Osteoblast (primary cell): ENCODE data around the gene COL16A1. TPM values are rescaled to one million over a fixed set of nuclear protein-coding genes. Genes with fewer than 3 reads are reported as not detected.
A peak's percentile ranks its signal among the peaks of the same experiment; 100 is the strongest.

Source experiments
- DNase-seq: peaks from one replicate; pipeline ENCODE4 v3.0.0; 2011; ENCODE audit warnings: low spot score, mixed read lengths; ENCODE audit not compliant: insufficient read length; ENCODE audit errors: missing footprints
- H2AFZ ChIP-seq: 2 replicates; pipeline ENCODE4 v1.6.0; 2011; ENCODE audit warnings: mild to moderate bottlenecking, low read length
- H3K27ac ChIP-seq: 2 replicates; pipeline ENCODE4 v1.5.1; 2011; ENCODE audit warnings: mild to moderate bottlenecking, low read depth, low read length, moderate library complexity
- H3K27me3 ChIP-seq: 2 replicates; pipeline ENCODE4 v1.6.0; 2012; ENCODE audit warnings: mild to moderate bottlenecking, control low read depth, inconsistent platforms, low read length, moderate library complexity; ENCODE audit not compliant: insufficient read depth
- H3K36me3 ChIP-seq: 2 replicates; pipeline ENCODE4 v1.5.1; 2011; ENCODE audit warnings: mild to moderate bottlenecking, low read length, control low read depth, moderate library complexity; ENCODE audit not compliant: insufficient read depth
- H3K4me1 ChIP-seq: 2 replicates; pipeline ENCODE4 v1.5.1; 2011; ENCODE audit warnings: mild to moderate bottlenecking, low read length, control low read depth, moderate library complexity; ENCODE audit not compliant: insufficient read depth
- H3K4me2 ChIP-seq: 2 replicates; pipeline ENCODE4 v1.6.0; 2011; ENCODE audit warnings: mild to moderate bottlenecking, low read length; ENCODE audit not compliant: insufficient read depth
- H3K4me3 ChIP-seq: fragments of 200-600 bp; sonication (generic); 3 replicates; pipeline ENCODE4 v1.5.1; 2012; ENCODE audit warnings: mild to moderate bottlenecking, low read length, inconsistent platforms; ENCODE audit not compliant: insufficient read depth
- H3K79me2 ChIP-seq: 2 replicates; pipeline ENCODE4 v1.6.0; 2012; ENCODE audit warnings: mild to moderate bottlenecking, low read length, control low read depth, inconsistent platforms; ENCODE audit not compliant: insufficient read depth
- H3K9me3 ChIP-seq: 2 replicates; pipeline ENCODE4 v1.5.1; 2011; ENCODE audit warnings: low read depth, low read length, control low read depth
- H4K20me1 ChIP-seq: 2 replicates; pipeline ENCODE4 v1.6.0; 2012; ENCODE audit warnings: mild to moderate bottlenecking, low read length, control low read depth; ENCODE audit not compliant: insufficient read depth
- CTCF ChIP-seq: IDR thresholded peaks from 2 replicates; pipeline ENCODE4 v1.5.1; 2011; ENCODE audit warnings: mild to moderate bottlenecking, low read depth, low read length, moderate library complexity; ENCODE audit errors: extremely low read depth
- total RNA-seq: library from RNA; depleted of rRNA; stranded (reverse); fragments of >200 nt; gene quantifications from 2 replicates; pipeline ENCODE4 v1.2.3, GENCODE V29; 2012

Gene COL16A1
- total RNA-seq, 1 donor = 197 TPM

- TF ChIP-seq CTCF = no peak
- Histone ChIP-seq H4K20me1 (no peaks in the 10 kb centered on the region), H3K79me2 (peaks cover 6% of the 10 kb centered on the region), H2AFZ (no peak overlapping the region), H3K4me1 (peaks cover 58% of the 10 kb centered on the region), H3K4me2 (no peak overlapping the region), H3K36me3 (peaks cover 49% of the 10 kb centered on the region), H3K27me3 (no peaks in the 10 kb centered on the region), H3K4me3 (no peak overlapping the region), H3K9me3 (no peaks in the 10 kb centered on the region), H3K27ac (no peak overlapping the region)
- peak; percentile 85 for DNase-seq
These were observed 53.4 kb downstream of the COL16A1 start for GRCh38 chr1:31650161-31651088.

GRCh38 chr1:31648641-31649357, 55.0 kb downstream of the COL16A1 start:
- Histone ChIP-seq H3K4me1 (peaks cover 63% of the 10 kb centered on the region), H4K20me1 (no peaks in the 10 kb centered on the region), H3K79me2 (peaks cover 17% of the 10 kb centered on the region), H3K4me2 (no peak overlapping the region), H3K4me3 (no peak overlapping the region), H3K27me3 (no peaks in the 10 kb centered on the region), H2AFZ (no peak overlapping the region), H3K36me3 (peaks cover 33% of the 10 kb centered on the region), H3K27ac (peak overlapping the region; percentile 67), H3K9me3 (no peaks in the 10 kb centered on the region)
- no peak for TF ChIP-seq CTCF
- DNase-seq = peak; percentile 83

GRCh38 chr1:31648190-31648589, 55.6 kb downstream of the COL16A1 start:
- DNase-seq = no peak
- no peak overlapping the region for H2AFZ ChIP-seq
- H3K9me3 ChIP-seq = no peaks in the 10 kb centered on the region
- TF ChIP-seq CTCF = no peak
- H4K20me1 ChIP-seq = no peaks in the 10 kb centered on the region
- no peak overlapping the region for H3K4me3 ChIP-seq
- peaks cover 69% of the 10 kb centered on the region for H3K4me1 ChIP-seq
- H3K27ac ChIP-seq = peak overlapping the region; percentile 67
- no peak overlapping the region for H3K4me2 ChIP-seq
- peaks cover 27% of the 10 kb centered on the region for H3K36me3 ChIP-seq
- H3K27me3 ChIP-seq = no peaks in the 10 kb centered on the region
- H3K79me2 ChIP-seq = peaks cover 23% of the 10 kb centered on the region

- peak; percentile 86 for DNase-seq
- no peaks in the 10 kb centered on the region for H4K20me1 ChIP-seq
- no peaks in the 10 kb centered on the region for H3K27me3 ChIP-seq
- peak; percentile 14 for TF ChIP-seq CTCF
- peaks cover 34% of the 10 kb centered on the region for H3K79me2 ChIP-seq
- H3K9me3 ChIP-seq = no peaks in the 10 kb centered on the region
- H3K4me1 ChIP-seq = peaks cover 70% of the 10 kb centered on the region
- peaks cover 17% of the 10 kb centered on the region for H3K36me3 ChIP-seq
- H3K27ac ChIP-seq = peak overlapping the region; percentile 43
- peak overlapping the region; percentile 18 for H3K4me2 ChIP-seq
- H2AFZ ChIP-seq = no peak overlapping the region
- no peak overlapping the region for H3K4me3 ChIP-seq
These were observed 56.7 kb downstream of the COL16A1 start for GRCh38 chr1:31647106-31647505.
